NCI-H2029 treated with DMSO at 0.1 percent for 48 hours (cell line): ENCODE data around the gene PAAF1.

Source experiments
- DNase-seq: peaks from one replicate; lab custom pipeline; 2025; lab: John Stamatoyannopoulos, UW

The PAAF1 gene

DNA sequence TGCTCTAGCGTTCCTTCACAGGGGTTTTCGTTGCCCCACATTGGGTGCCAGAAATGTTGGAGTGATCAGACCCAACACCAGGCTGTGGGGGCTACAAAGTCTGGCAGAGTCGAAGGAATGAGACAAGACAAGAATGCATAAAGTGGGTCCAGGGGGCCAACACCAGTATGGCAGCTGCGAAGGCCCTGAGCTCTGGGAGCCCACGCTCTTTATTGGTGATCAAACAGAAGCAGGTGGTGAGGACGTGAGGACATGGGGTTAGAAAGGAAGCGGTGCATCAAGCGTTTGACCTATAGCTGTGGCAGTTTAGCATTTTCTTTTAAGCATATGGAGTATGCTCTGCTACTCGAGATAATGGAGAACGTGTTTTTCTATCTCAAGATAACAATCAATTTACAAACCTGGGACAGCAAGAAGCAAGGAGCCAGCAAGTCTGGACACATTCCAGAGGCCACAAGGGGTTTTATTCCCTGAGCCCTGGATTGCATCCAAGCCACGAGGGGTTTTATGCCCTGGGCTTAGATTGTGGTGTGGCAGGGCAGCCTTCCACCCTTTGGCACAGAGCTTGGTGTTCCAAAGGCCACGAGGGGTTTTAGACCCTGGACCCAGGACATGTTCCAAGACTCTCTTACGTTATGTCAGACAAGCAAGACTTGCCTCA, 70.1 kb downstream of the PAAF1 start:
- no peak for DNase-seq

DNA sequence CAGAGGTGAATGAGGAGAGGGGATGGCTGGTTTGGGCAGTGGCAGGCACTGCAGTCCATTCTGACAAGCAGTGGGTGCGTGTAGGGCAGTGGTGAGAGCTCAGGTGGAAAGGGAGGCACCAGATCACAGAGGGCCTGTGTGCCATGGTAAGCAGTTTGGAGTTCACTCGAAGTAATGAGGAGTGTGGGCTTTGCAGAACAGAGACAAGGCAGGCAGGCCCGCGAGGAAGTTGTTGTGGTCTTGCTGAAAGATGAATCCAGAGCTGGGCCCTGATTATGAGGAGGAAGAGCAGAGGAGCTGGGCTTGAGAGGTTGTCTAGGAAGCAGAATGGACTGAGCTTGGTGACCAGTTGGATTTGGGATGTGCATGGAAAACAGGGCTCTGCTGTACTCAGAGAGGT, 72.4 kb downstream of the PAAF1 start:
- no peak for DNase-seq

DNA sequence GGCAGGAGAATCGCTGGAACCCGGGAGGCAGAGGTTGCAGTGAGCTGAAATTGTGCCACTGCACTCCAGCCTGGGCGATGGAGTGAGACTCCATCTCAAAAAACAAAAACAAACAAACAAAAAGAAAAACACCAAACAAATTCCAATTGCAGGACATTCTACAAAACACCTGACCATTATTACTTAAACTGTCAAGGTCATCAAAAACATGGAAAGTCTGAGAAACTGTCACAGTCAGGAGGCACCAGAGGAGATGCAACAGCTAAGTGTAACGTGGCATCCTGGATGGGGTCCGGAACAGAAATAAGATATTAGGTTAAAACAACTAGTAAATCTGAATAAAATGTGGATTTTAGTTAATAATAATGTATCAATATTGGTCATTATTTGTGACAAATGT, 73.1 kb downstream of the PAAF1 start:
- no peak for DNase-seq

DNA sequence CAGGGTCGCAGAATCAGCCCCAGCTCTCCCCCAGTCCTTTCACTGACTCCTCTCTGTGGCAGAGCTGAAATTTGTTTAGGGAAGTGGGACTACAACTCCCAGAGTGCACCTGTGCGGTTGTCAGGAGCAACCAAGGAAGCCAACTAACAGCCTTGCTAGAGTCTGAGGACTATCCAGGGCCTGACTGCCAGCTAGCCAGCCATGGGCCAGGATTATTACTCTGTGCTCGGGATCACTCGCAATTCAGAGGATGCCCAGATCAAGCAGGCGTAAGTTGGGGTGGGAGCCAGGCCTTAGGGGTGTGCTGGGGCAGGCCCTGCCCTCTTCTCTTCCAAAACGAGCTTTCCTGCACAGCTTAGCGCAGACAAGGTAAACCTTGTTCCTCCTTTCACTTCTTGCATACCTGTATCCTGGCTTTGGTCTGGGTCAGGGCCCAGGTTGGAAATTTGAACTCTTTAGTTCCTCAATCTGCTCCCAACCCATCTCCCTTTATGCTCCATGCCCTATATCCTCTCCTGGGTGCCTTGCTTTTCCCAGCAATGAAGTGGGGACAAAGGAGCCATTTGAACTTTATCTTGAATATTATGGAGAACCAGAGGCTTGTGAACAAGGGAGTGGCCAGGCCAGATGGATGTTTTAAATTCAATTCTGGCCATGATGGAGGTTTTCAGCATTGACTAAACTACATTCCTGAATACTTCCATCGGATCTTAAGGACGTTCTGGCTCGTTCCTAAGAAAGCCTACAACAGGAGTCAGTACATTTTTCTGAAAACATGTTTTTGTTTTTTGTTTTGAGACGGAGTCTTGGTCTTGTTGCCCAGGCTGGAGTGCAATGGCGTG, 74.3 kb downstream of the PAAF1 start, which contains the start of gene DNAJB13:
Gene DNAJB13, plus strand, starts transcription at position 158 of the 842 bp plus-strand sequence. Its CDS starts 44 bp downstream, at position 202.
- peak; percentile 37 for DNase-seq

DNA sequence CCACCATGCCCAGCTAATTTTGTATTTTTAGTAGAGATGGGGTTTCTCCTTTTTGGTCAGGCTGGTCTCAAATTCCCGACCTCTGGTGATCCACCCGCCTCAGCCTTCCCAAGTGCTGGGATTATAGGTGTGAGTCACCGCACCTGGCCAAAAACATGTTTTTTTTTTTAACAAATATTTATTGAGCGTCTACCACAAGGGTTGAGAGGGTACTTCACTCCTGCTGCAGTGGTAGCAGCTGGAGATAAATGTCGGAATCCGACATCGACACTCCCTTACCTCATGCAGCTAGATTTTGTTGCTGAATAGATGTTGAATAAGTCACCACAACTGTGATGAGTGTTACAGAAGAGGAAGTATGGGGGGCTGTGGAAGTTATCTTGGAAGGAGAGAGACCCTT, 75.0 kb downstream of the PAAF1 start:
- DNase-seq: peak; percentile 82

DNA sequence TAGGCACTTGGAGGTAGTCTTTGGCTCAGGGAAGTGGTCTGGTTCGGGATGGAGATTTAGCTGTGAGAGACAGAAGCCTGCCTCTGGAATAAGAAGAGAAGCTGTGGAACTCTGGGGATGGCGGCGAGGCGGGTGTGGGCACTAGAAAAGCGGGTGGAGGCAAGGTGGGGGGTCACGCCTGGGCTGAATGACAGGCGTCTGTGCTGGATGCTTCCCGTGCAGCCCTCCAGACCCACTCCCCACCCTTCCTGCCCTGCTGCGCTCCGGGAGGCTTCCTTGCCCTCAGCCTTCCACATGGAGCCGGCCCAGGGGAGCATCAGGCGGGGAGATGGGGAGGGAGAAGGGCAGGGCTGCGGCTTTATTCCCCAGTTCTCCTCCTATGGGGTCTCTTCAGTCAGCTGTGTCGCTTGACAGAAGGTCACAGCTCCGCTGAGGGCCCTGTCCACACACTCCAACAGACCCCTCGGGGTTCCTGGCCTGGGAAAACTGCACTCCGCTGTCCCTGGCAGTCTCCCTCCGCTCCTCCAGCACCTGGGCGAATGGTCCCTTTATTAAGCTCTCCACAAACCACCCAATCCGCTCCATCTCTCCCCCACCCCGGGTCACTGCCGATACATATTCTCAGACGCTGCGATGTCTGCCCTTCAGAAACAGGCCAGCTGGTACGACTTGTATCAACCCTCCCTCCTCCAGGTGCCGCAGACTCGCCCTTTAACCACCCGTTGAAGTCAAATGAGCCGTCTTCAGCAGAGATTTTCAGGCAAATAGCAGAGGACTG, 80.3 kb downstream of the PAAF1 start:
- no peak for DNase-seq

DNA sequence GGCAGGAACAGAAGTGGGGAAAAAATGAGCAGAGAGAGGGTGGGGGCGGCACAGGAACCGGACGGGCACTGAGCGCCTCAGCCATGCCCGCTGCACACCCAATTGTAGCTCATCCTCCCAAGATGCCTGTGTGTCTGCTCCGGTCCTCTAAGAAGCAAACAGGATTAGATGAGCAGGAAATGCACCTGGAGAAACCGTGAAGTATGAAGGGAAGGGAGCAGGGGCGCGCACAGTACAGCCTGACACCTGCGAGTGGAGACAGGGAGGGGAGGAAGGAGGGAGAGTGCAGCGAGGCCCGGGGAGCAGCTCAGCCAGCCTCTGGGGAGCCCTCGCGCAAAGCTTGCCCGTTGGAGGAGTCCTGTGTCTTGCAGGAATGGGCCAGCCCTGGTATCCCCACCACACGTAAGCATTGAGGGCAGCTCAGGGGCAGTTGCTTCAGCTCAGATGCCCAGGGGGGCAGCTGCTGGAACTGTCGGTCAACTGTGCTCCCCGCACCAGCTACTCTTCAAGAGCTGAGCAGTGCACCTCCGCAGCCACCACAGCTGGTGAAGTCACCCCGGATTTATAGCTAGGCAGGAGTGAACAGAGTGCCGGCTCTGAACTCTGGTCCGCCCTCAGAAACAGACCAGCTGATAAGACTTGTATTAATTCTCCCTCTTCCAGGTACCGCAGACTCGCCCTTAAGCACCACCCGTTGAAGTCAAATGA, 81.0 kb downstream of the PAAF1 start:
- DNase-seq: no peak

DNA sequence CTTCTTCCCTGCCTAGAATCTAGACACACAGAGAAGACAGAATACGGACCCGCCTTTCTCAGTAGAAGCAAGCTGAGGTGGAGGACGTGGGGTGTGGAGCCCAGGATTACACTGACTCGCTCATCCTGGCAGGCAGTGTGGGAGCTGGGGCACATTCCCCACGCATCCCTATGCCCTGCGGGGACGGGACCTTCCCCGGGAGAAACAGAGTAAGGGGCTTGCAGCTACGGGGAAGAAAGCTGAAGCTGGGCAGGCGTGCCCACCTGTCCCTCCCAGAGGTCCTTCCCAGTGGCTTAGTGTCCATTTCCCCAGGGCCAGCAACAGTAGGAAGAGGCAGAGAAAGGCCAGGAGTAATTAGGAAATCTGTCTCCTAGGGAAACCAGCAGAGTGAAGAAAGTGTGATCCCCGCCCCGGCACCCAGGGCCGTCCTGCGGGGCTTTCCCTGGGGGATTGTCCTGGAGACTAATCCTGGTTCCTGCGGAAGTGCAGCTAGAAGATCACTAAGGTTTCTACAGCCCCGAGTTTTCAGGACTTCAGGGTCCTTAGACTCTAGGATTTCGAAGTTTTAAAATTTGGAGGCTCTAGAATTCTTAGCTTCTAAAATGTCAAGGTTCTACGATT, 81.8 kb downstream of the PAAF1 start:
- no peak for DNase-seq

DNA sequence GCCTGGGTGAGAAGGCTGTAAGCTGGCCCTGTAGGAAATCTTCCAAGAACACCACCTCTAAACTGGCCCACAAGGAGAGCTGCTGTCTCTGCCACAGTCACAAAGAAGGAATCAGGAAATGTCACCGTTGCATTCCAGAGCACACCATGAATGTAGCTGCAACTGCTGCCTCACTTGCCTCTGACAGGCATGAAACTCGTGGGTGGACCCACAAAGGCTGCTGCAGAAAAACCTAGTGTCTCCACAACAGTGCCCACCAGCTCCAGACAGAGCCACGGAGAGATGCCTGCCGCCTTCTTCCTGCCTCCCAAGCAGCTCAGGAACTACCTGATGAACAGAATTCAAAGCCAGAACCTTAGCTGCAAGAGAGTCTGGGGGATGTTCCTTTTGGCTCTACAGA, 84.5 kb downstream of the PAAF1 start:
- no peak for DNase-seq

DNA sequence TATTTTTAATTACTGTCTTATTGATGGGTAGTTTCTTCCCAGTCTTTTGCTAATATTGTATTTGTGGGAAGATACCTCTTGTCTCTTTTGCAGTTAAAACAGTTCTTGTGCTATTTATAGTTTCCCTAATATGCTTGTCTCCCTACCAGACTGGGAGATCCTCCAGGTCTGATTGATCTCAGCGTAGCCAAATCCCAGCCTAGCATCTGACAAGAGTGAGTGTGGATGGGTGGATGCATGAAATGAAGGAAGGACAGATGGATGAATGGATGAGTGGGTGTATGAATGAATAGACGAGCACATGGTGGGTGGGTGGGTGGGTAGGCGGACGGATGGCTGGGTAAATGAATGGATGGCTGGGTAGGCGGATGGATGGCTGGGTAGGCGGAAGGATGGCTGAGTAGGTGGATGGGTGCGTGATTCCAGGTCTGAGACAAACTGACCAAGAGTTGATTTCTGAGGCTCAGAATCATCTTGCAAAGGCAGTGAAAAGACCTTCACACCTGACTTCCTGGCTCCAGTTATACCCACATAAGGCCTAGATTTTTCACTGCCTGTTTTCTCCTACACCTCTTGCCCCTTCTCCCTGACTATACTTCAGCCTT, 85.4 kb downstream of the PAAF1 start:
- DNase-seq: no peak

DNA sequence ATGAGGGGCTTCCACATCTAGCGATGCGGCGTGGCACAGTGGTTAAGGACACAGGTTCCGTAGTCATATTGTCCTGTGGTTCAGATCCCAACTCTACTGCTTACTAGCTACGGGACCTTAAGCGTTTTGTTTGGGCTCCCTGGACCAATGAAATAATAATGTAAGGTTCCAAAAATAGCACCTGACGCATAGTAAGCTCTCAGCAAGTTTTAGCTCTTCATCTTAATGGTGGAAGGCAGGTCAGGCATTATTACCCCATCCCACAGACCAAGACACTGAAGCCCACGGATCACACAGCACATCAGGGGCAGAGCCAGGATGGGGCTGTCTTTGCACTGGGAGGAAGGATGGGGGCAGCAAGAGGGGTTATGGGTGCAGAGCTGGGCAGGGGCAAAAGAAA, 87.1 kb downstream of the PAAF1 start:
- DNase-seq: no peak

DNA sequence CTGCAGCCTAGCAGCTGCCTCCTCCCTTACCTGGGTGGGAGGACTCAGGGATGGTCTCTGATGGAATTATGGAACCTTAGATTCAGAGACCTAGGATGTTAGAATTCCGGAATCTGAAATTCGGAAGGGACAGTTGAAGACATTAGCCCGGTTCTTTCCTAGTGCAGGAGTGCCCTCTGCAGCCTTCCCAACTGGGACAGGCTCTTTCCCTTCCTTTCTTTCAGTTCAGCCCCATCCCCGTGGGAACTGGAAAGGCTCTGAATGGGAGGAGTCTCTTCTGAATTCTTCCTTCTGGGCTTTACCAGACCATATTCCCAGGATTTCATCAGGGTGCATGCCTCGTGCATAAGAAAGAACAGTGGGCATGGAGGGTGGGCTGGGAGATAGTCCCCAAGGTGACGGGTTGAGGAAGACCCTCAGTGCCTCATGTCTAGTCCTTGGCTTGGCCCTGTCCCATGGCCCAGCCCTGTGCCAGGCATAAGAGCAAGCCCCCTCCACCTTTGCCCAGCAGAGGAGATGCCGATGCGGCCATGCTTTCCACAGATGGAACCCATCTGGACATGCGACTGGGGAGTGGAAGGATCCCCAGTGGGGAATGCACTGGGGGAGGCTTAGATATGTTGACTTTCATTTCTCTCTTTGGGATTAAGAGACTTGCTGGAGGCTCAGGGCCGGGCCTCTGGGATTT, 88.4 kb downstream of the PAAF1 start:
- DNase-seq: no peak

DNA sequence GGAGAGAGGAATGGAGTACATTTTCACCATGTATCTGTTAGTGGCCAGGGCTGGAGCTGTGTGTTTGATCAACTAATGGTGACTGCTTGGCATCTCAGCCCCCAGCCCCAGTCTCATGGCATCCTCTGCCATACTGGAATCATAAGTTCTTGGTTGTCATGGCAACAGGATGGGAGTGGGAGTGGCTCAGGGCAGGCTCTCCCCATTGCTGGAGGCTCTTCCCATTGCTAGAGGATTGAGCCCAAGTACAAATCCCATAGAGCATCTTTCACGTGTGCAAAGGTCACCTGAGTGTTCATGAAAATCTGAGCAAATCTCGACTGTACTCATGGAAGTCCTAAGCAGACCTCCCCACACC, 88.9 kb downstream of the PAAF1 start:
- DNase-seq: no peak

DNA sequence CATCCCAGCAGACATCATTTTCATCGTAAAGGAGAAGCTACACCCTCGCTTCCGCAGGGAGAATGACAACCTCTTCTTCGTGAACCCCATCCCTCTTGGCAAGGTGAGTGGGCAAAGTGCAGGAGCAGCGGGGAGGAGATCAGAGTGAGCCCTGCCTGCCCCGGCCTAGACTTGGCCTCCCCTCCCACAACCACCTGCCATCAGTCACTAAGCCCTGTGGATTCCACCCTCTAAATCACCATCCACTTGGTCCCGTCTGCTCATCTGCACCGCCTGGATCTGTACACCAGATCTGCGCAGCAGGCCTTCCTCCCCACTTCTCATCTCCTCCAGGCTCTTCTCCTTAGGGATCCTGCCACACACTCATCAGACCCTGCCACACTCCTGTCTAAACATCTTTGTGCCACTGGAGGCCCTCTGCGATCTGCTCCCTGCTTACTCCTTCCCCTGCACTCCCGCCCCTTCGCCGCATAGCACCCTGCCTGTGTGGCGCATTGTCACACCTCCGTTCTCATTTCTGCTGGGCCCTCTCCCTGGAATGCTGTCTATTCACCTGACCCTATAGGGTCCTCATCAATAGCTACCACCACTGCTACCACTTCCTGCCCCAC, 91.7 kb downstream of the PAAF1 start:
- no peak for DNase-seq

DNA sequence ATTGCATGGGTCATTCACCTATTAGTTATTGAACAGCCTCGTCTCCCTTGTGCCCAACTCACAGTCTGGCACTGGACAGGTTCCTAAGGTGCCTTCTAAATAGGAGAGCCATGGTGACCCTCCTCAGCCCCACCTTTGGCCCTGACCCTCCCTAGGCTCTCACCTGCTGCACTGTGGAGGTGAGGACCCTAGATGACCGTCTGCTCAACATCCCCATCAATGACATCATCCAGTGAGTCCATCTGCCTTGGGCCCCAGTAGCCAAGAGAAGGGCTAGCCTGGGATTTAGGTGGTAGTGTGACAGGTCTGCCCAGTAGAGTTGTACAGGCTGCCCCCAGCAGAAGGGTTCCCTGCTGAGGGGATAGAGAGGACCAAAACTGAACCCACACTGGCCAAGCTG, 92.3 kb downstream of the PAAF1 start:
- DNase-seq: no peak

DNA sequence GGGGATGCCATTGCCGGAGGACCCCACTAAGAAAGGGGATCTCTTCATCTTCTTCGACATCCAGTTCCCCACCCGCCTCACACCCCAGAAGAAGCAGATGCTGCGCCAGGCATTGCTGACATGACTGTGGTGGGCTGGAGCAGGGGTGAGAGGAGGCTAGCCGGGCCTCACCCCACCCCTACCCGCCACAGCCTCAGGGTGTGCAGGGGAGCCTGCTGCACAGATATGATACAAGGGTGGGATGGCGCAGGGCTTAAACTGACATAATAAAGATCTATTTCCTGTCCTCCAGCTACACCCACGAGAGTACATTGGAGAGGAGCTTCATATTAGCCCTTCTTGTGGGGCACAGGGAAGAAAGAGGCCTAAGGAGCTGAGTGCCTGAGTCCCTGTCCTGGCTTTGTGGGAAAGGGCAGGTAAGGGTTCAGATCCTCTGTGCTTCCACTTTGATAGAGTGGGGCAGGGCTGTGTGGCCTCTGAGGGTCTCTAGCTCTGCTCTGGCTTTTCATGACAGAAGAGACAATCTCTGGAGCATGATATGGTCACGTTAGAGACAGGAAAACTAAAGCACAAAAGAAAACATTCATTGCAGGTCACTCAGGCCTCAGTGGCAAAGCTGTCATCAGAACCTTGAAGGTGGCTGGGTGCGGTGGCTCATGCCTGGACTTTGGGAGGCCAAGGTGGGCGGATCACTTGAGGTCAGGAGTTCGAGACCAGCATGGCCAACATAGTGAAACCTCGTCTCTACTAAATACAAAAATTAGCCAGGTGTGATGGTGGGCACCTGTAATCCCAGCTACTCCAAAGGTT, 93.4 kb downstream of the PAAF1 start:
- peak; percentile 23 for DNase-seq

DNA sequence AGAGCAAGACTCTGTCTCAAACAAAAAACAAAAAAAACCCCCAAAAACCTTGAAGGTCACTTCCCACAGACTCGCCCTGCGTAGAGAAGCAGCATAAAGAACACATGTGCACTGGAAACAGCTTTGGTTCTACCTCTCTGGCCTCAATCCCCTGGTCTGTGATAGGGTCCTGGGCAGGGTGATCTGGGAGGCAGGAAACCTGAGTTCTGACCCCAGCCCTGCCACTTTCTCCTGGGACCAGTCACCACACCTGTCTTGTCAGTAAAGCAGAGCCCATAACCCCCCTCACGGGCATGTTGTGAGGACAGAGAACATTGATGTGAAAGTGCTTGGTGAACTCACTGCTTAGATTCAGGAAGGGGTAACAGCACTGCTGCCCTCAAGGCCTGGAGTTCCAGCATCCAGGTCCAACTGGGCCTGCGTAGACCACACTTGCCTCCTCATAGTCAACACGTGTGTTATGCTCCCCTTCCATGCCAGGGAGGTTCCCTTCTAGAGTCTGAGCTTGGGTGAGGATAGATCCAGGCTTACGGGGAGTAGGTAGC, 94.4 kb downstream of the PAAF1 start:
- DNase-seq: no peak

DNA sequence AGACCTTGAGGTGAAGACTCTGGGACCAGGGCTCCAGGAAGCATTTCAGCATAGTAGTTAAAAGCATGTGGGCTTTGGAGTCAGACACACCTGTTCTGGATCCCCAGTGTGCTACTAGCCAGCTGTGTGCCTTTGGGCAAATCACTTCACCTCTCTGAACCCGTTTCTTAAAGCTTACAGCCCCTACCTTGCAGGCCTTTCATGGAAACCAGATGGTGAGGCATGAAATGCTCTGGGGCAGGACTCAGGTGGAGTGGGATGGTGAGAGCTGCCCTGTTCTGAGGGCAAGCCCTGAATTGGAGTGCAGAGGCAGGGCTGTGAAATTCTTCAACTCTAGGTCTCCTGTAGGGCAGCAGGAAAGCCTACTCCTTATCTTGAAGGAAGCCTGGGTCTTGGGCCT, 95.4 kb downstream of the PAAF1 start:
- no peak for DNase-seq
